HG03439 (cell line): ENCODE data around the gene LRRC8B.
"Not testable (repeated sequence)": the region's sequence is repeated elsewhere in the genome, so short reads cannot be mapped to it uniquely, and the experiment has no call there.

ENCODE experiments used
- ATAC-seq: cut with Tn5 transposase; IDR thresholded peaks from one replicate; pipeline ENCODE4 v1.9.1; 2021; ENCODE audit warnings: mild to moderate bottlenecking, moderate library complexity; ENCODE audit not compliant: unreplicated experiment

Gene LRRC8B

GRCh38 chr1:89524369-89525168 is at the start of gene LRRC8B:
TSS of gene LRRC8B (plus strand) at chr1:89524829. CDS start at chr1:89582651, 57,822 bp downstream.
- ATAC-seq: peak; percentile 91

GRCh38 chr1:89475269-89475668 is 49.4 kb upstream of the LRRC8B start:
- no peak for ATAC-seq

- ATAC-seq: no peak
These were observed 48.6 kb upstream of the LRRC8B start for GRCh38 chr1:89476072-89476471.

GRCh38 chr1:89483010-89483756 is 41.4 kb upstream of the LRRC8B start:
- no peak for ATAC-seq

GRCh38 chr1:89483757-89484077 is 40.9 kb upstream of the LRRC8B start:
- no peak for ATAC-seq

DNA sequence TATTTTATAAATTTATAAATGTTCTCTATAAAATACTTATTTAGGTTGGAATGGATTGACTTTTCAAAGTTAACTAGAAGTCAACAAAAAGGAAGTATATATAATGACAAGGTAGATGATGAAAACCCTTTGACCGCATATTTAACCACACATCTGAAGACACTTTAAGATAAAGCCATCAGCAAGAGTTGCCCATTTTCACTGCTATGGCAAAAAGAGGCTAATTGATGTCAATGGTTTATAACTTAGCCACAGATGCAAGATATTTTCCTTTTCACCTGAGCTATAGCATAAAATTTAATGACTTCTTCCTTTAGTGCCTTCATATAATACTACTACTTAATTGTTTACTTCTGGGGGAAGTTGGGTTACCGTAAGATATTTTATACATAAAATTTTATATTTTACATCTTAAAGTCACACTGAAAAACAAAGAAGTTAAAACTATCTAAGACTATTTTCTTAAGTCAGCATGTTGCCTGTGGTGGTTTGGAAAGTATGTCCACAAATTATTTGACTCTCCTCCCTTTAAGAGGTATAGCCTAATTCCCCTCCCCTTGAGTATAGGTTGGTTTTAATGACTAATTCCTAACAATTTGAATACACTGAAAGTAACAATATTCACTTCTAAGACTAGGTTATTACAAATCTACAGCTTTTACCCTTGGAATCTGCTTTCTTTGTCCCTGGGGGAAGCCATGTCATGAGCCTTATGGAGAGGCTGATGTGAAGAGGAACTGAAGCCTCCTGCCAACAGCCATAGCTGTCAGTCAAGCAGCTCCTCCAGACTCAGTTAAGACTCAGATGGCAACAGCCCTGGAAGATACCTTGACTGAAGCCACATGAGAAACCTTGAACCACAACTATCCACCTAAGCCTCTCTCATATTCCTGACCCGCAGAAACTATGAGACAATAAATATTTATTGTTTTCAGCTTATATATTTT is 40.3 kb upstream of the LRRC8B start:
- ATAC-seq: no peak

- no peak for ATAC-seq
These were observed 36.7 kb upstream of the LRRC8B start for GRCh38 chr1:89487972-89488371.

DNA sequence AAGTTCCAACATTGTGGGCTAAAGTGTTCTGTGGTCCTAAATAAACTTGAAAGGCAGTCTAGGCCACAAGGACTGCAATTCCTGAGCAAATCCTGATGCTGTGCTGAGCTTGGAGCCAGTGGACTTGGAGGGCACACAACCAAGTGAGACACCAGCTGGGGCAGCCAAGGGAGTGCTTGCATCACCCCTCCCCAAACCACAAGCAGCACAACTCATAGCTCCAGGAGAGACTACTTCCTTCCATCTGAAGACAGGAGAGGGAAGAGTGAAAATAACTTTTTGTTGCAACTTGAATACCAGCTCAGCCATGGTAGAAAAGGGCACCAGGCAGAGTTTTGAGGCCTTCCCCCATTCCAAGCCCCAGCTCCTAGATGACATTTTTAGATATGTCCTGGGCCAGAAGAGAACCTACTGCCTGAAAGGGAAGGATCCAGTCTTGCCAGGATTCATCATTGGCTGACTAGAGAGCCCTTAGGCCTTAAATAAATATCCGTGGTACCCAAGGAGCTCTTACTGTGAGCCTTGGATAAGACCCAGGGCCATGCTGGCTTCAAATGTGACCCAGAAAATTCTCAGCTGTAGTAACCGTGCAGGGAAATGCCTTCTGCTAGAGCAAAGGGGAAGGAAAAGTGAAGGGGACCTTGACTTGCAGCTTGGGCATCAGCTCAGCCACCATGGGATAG is 35.4 kb upstream of the LRRC8B start:
- ATAC-seq: no peak

- ATAC-seq: no peak
These were observed 34.2 kb upstream of the LRRC8B start for GRCh38 chr1:89490389-89490788.

- no peak for ATAC-seq
These were observed 25.3 kb upstream of the LRRC8B start for GRCh38 chr1:89499320-89499719.

DNA sequence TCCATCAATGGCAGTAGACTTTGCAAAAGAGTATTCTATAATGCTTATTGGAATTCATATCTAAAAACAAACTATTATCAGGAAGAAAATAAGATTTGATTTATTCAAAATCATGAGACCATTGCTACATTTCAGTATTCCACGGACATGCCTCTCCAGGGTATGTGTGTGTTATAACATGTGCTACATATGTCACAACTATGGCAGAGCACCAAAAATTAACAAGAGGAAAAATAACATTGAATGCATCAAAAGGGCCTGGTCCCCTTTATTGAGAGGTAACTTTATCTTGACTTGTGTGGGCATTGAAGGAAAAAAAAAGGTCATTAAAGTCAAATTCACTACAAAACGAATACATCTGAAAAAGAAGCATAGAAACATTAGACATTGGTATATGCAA is 22.6 kb upstream of the LRRC8B start:
- no peak for ATAC-seq

DNA sequence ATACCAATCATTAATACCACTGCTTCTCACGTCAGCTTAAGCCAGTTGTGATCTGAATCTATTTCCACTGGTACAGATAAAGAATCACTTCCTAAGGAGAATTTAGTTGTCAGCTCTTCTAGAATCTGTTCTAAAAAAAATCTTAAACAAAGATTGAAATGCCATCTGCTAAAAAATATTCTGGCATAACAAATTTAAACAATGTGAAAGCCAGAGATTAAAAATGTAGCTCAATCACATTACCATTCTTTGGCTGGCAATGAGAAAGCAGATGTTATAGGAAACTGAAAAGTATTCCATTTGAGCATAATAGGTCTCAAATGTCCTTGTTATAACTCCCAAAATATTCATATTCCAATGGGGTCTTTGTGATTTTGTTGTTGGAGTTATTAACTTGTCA is 21.7 kb upstream of the LRRC8B start:
- ATAC-seq: no peak

GRCh38 chr1:89503690-89504089 is 20.9 kb upstream of the LRRC8B start:
- no peak for ATAC-seq

DNA sequence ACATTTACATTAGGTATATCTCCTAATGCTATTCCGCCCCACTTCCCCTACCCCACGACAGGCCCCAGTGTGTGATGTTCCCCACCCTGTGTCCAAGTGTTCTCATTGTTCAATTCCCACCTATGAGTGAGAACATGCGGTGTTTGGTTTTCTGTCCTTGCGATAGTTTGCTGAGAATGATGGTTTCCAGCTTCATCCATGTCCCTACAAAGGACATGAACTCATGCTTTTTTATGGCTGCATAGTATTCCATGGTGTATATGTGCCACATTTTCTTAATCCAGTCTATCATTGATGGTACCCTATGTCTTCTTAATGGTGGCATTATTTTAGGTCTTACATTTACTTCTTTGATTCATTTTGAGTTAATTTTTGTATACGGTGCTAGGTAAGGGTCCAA is 14.6 kb upstream of the LRRC8B start:
- not testable (repeated sequence) for ATAC-seq

- no peak for ATAC-seq
These were observed 11.5 kb upstream of the LRRC8B start for GRCh38 chr1:89512996-89513720.

DNA sequence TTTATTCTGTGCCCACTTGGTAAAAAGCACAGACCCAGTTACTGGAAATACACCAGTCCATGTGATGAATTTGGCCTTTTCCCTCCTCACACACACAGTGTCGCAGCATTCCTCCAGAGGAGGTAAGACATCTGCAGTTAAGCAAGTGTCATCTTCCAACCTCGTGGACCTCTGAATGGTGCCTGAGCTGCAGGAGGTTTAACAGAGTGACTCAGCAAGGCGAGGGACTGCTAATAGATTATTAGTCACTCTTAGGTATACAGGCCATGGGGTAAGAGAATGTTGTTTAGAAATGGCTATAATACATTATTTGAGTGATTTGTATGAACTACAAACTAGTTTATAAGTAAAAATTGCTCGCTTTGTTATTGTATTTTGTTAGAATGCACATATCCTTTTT is 8.6 kb upstream of the LRRC8B start:
- ATAC-seq: no peak

- ATAC-seq: no peak
These were observed 6.4 kb upstream of the LRRC8B start for GRCh38 chr1:89518221-89518631.

DNA sequence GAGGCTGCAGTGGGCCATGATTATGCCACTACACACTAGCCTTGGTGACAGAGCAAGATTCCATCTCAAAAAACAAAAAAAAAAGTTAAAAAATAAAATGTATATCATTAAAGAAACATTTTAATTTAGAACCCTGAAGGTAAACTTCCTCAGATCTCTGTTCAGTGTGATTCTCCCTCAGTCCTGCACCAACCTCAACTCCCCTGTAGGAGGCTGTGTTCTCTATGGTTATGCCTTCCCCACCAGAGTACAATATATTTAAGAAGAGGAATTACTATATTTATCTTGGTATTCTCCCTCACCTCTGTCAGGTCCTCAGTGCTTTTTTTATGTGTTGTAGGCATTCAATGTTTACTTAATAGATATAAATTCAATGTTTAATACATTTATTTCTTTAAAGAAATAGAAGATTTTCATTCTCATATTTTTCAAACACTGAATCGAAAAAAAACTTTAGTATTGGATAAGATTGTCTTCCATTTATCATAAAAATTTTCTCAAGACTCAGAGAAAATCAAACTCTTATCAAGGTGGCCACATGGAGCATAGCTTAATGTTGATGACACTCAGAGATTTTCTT is 4.8 kb upstream of the LRRC8B start:
- ATAC-seq: peak; percentile 34

- ATAC-seq: not testable (repeated sequence)
These were observed 2.7 kb upstream of the LRRC8B start for GRCh38 chr1:89521977-89522376.
